ENCODE data around the gene CARNS1.

CARNS1 gene

GRCh38 chr11:67463186-67463585 lies 47.7 kb downstream of the CARNS1 start:
- H3K4me3 ChIP-seq (ENCODE audit: low read depth, low read length) = no peak overlapping the region
- no peak for DNase-seq (ENCODE audit: low read depth)
- TF ChIP-seq CTCF (IDR thresholded peaks at IDR 0.05; ENCODE audit: control insufficient read depth, extremely low read depth, insufficient read depth) = no peak

DNA sequence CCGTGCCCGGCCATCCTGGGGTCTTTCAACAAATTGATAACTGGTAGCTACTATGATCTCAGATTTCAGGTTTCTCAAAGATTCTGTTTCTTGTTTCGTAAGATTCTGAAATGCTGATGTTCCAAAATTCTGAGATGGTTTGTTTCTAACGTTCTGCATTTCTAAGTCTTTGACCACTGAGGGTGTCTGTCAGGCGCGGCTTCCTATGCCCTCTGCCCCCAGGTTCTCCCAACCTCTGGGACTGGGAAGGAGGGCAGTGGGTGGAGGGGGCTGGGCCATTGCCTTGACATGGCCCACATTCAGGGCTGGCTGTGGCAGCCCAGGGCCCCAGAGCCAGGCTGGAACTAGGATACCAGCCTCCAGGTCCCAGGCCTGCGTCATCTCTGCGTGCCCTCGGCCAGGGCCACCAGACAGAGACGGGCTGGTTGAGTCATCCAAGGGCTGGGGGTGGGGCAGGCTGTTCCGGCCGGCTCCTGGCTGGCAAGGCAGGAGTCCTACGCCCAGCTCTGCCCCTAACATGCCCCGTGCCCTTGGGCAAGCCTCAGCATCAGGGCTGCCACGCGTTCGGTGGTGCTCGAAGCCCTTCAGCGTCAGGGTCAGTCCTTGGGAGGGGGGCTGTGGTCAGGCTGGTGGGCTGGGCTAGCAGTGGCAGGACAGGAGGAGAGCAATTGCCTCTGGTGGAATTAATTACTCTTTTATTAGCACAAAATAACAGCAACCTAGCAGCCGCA lies 48.4 kb downstream of the CARNS1 start:
- H3K4me3 ChIP-seq (ENCODE audit: low read depth, low read length) = peak overlapping the region; percentile 47
- no peak for TF ChIP-seq CTCF (IDR thresholded peaks at IDR 0.05; ENCODE audit: control insufficient read depth, extremely low read depth, insufficient read depth)
- DNase-seq (ENCODE audit: low read depth) = no peak

DNA sequence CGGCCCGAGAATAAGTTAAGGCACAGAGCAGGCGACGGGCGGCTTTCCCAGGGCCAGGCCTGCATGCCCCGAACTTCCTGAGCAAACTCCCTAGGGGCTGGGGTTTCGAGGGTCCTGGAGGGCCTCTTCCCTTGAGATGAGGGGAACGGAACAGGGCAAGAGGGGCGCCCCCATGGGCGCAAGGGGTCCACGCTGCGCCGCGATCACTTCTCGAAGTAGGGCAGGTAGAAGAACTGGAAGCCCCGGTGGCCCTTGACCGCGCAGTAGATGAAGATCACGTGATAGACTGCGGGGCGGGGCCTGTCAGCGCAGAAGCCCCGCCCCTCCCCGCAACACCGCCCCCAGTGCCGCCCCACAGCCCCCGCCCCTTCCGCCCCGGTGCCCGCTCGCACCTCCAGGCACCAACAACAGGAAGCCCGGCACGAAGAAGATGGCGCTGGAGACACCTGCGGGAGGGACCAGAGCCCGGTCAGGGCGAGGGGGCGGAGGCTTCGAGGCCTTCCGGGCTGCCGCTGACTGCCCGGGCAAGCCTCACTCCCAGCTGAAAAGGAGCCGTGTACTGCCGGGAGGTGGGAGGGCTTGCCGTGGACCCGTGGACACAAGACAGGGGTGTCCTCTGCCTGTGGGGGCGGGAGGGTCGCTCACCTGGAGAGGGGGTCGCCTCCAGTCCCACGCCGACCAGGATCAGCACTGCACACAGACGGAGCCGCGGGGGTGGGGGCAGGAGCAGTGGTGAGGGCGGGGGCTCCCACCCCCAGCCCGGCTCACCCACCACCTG lies 49.1 kb downstream of the CARNS1 start:
- TF ChIP-seq CTCF (IDR thresholded peaks at IDR 0.05; ENCODE audit: control insufficient read depth, extremely low read depth, insufficient read depth) = no peak
- peak; percentile 78 for DNase-seq (ENCODE audit: low read depth)
- H3K4me3 ChIP-seq (ENCODE audit: low read depth, low read length) = peak overlapping the region; percentile 68

DNA sequence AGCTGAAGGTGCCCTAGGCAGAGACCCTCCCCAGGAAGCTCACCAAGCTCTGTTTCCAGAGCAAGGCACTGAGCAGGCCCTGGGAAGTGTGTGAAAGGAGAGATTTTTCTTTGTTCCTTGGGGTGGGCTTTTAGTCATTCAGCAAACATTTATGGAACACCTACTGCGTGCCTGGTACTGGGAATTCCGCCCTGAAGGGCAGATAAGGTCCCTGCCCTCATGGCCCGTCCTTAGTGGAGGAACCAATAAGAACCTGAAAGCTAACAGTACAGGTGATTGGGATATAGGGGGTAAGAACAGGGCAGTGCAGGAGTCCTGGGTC lies 49.7 kb downstream of the CARNS1 start:
- no peak for TF ChIP-seq CTCF (IDR thresholded peaks at IDR 0.05; ENCODE audit: control insufficient read depth, extremely low read depth, insufficient read depth)
- H3K4me3 ChIP-seq (ENCODE audit: low read depth, low read length) = peak overlapping the region; percentile 68
- no peak for DNase-seq (ENCODE audit: low read depth)

GRCh38 chr11:67465530-67465929 lies 50.1 kb downstream of the CARNS1 start:
- DNase-seq (ENCODE audit: low read depth) = peak; percentile 72
- H3K4me3 ChIP-seq (ENCODE audit: low read depth, low read length) = peak overlapping the region; percentile 68

- no peak for TF ChIP-seq CTCF (IDR thresholded peaks at IDR 0.05; ENCODE audit: control insufficient read depth, extremely low read depth, insufficient read depth)
- DNase-seq (ENCODE audit: low read depth) = no peak
- no peak overlapping the region for H3K4me3 ChIP-seq (ENCODE audit: low read depth, low read length)
Measured at GRCh38 chr11:67466367-67466766, 50.9 kb downstream of the CARNS1 start.

DNA sequence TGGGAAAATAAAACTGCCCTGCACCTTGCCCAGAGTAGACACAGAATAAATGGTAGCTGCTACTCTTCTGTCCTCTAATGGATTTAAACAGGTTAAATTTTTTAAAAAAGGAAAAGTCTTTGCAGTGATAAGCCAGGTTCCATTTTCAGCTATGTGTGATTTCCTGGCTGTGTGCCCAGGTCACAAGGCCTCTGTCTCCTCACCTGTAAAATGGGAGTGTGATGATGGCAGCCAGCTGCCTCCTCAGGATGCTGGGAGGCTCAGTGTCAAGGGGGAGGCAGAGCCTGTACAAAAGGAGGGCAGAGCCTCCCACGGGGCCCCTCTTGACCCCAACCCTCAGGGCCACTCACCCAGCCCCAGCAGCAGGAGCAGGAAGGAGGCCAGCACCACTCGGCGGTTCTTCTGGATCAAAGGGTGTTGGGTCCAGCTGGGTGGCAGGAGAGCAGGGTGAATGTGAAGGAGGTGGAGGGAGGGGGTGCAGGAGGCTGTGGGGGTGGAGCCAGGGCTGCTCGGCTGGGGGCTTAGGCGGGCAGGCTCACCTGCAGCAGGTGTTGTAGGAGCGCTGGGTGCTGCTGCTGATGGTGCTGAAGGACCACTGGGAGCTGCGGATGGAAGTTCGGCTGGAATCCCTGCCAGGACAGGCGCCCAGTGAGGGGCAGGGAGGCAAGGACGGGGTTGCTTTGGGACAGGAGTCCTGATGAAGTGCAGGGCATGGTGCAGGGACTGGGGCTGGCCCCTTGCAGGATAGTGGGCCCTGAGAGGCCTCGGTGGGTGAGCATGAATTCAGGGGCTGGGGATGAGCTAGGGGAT lies 51.7 kb downstream of the CARNS1 start:
- no peak for TF ChIP-seq CTCF (IDR thresholded peaks at IDR 0.05; ENCODE audit: control insufficient read depth, extremely low read depth, insufficient read depth)
- peak overlapping the region; percentile 76 for H3K4me3 ChIP-seq (ENCODE audit: low read depth, low read length)
- DNase-seq (ENCODE audit: low read depth) = no peak

Measured in LNCaP clone FGC (cell line).